ENCODE results near the gene RYR1.
"Not testable (repeated sequence)": the region's sequence is repeated elsewhere in the genome, so short reads cannot be mapped to it uniquely, and the experiment has no call there.

The RYR1 gene

DNA sequence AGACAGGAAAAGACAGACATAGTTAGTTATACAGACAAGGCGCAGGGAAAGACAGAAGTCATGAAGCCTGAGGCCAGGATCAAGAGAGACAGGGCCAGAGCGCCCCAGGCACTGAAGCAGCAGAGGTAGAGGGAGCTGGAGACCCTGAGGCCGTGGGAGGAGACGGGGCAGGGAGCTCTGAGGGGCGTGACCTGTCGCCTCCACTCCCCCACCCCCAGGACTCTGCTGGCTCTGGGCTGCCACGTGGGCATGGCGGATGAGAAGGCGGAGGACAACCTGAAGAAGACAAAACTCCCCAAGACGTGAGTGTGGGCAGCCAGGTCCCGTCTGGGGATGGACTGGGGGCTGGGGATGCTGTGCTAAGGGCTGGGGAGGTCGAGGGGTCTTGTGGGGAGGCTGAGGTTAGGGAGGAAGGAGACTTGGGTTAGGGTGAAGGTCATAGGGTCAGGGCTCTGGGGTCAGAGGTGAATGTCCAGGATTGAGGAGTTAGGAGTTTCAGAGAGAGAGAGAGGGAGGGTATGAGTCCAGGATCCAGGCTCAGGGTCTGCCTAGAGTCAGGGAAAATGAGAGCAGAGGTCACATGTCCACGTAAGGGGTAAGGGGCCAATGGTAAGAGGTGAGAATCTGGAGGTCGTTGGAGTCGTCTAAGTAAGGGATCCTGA, 31.1 kb downstream of the RYR1 start:
- no peak for DNase-seq (ENCODE audit: extremely low read depth, low read depth)
- TF ChIP-seq, protein P1, sequence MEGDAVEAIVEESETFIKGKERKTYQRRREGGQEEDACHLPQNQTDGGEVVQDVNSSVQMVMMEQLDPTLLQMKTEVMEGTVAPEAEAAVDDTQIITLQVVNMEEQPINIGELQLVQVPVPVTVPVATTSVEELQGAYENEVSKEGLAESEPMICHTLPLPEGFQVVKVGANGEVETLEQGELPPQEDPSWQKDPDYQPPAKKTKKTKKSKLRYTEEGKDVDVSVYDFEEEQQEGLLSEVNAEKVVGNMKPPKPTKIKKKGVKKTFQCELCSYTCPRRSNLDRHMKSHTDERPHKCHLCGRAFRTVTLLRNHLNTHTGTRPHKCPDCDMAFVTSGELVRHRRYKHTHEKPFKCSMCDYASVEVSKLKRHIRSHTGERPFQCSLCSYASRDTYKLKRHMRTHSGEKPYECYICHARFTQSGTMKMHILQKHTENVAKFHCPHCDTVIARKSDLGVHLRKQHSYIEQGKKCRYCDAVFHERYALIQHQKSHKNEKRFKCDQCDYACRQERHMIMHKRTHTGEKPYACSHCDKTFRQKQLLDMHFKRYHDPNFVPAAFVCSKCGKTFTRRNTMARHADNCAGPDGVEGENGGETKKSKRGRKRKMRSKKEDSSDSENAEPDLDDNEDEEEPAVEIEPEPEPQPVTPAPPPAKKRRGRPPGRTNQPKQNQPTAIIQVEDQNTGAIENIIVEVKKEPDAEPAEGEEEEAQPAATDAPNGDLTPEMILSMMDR (IDR thresholded peaks at IDR 0.05; ENCODE audit: low read depth, low read length): no peak

DNA sequence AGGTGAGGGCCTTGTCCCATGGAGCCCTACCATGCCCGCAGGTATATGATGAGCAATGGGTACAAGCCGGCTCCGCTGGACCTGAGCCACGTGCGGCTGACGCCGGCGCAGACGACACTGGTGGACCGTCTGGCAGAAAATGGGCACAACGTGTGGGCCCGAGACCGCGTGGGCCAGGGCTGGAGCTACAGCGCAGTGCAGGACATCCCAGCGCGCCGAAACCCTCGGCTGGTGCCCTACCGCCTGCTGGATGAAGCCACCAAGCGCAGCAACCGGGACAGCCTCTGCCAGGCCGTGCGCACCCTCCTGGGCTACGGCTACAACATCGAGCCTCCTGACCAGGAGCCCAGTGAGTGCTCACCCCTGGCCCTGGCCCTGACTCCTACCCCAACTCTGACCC, 32.6 kb downstream of the RYR1 start:
- DNase-seq (ENCODE audit: extremely low read depth, low read depth): no peak
- TF ChIP-seq, protein P1 (IDR thresholded peaks at IDR 0.05; ENCODE audit: low read depth, low read length): no peak

DNA sequence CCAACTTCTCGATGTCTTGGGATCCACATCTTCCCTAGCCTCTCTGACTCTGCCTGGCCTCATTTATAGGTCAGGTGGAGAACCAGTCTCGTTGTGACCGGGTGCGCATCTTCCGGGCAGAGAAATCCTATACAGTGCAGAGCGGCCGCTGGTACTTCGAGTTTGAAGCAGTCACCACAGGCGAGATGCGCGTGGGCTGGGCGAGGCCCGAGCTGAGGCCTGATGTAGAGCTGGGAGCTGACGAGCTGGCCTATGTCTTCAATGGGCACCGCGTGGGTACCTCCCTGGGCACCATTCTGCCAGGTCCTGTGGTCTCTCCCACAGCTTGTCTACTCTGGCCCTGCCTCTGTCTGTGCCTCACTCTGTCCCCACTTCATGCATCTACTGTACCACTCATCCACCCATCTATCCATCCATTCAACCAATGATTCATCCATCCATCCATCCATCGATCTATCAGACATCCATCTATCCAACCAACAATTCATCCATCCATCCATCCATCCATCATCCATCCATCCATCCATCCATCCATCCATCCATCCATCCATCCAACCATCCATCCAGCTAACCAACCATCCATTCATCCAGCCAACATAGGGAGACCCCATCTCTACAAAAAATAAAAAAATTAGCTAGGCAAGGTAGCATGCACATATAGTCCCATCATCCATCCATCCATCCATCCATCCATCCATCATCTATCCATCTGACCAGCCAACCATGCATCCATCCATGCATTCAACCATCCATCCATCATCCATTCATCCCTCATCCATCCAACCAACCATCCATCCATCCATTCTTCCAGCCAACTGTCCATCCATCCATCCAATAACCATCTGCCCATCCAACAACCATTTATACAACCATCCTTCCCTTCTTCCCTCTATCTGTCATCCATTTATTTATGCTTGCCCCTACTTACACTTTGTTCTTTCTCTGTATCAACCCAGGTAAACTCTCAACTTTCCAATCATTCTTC, 34.3 kb downstream of the RYR1 start:
- TF ChIP-seq, protein P1 (IDR thresholded peaks at IDR 0.05; ENCODE audit: low read depth, low read length): no peak
- DNase-seq (ENCODE audit: extremely low read depth, low read depth): no peak

DNA sequence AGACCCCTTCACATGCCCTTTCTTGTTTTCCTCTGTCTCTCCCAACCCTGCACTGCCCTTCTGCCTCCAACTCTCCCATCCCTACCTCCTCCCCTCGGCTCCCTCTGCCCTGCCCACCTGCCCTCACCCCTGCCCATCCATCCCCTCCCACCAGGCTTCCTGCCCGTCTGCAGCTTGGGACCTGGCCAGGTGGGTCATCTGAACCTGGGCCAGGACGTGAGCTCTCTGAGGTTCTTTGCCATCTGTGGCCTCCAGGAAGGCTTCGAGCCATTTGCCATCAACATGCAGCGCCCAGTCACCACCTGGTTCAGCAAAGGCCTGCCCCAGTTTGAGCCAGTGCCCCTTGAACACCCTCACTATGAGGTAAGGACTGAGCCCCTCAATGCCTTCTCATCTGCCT, 35.7 kb downstream of the RYR1 start:
- TF ChIP-seq, protein P1 (IDR thresholded peaks at IDR 0.05; ENCODE audit: low read depth, low read length): no peak
- DNase-seq (ENCODE audit: extremely low read depth, low read depth): no peak

DNA sequence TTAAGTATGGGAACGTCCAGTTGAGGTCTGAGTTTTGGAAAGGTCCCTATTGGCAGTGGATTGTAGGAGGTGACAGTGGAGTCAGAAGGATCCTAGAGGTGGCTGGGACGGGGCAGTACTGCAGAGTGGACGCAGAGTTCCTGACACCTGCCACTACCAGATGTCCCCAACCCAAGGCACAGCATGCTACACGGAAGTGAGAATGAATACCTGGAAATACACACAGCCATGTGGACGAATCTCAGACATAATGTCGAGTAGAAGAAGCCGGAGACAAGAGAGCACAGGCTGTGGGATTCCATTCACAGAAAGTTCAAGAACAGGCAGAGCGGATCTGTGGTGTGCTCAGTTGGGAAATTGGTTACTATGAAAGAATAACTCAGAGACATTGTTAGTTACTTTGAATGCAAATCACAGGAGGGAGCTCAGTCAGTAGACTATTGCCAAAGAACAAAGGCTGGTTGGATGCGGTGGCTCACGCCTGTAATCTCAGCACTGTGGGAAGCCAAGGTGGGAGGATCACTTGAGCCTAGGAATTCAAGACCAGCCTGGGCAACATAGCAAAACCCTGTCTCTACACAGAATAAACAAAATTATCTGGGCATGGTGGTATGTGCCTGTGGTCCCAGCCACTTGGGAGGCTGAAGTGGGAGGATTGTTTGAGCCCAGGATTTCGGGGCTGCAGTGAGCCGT, 37.4 kb downstream of the RYR1 start:
- DNase-seq (ENCODE audit: extremely low read depth, low read depth): no peak
- TF ChIP-seq, protein P1 (IDR thresholded peaks at IDR 0.05; ENCODE audit: low read depth, low read length): no peak

DNA sequence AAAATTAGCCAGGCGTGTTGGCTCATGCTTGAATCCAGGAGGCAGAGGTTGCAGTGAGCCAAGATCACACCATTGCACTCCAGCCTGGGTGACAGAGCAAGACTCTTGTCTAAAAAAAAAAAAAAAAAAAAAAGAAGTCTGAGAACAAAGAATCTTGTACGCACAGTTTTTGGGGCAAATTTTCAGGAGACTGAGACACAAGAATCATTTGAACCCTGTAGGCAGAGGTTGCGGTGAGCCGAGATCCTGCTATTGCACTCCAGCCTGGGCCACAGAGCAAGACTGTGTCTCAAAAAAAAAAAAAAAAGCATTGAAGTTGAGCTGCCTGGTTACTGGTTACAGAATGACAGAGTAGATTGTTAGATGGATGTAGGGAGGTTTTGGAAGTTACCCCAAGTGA, 39.2 kb downstream of the RYR1 start:
- DNase-seq (ENCODE audit: extremely low read depth, low read depth): not testable (repeated sequence)

DNA sequence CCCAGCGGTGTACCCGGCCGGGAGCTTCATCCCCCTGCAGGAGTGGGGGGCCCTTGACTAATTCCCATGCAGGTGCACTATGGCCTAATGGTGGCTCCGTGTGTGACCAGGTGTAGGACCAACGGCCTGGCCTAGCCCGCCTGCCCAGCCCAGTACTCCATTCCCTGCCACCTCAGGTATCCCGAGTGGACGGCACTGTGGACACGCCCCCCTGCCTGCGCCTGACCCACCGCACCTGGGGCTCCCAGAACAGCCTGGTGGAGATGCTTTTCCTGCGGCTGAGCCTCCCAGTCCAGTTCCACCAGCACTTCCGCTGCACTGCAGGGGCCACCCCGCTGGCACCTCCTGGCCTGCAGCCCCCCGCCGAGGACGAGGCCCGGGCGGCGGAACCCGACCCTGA, 39.7 kb downstream of the RYR1 start:
- DNase-seq (ENCODE audit: extremely low read depth, low read depth): no peak
- TF ChIP-seq, protein P1 (IDR thresholded peaks at IDR 0.05; ENCODE audit: low read depth, low read length): no peak
